GM19328 (cell line): ENCODE data around the gene PROS1.
"Not testable (repeated sequence)": the region's sequence is repeated elsewhere in the genome, so short reads cannot be mapped to it uniquely, and the experiment has no call there.

Experiments used
- ATAC-seq: cut with Tn5 transposase; IDR thresholded peaks from one replicate; pipeline ENCODE4 v1.9.1; 2021; ENCODE audit warnings: mild to moderate bottlenecking, moderate library complexity; ENCODE audit not compliant: unreplicated experiment

Gene PROS1

DNA sequence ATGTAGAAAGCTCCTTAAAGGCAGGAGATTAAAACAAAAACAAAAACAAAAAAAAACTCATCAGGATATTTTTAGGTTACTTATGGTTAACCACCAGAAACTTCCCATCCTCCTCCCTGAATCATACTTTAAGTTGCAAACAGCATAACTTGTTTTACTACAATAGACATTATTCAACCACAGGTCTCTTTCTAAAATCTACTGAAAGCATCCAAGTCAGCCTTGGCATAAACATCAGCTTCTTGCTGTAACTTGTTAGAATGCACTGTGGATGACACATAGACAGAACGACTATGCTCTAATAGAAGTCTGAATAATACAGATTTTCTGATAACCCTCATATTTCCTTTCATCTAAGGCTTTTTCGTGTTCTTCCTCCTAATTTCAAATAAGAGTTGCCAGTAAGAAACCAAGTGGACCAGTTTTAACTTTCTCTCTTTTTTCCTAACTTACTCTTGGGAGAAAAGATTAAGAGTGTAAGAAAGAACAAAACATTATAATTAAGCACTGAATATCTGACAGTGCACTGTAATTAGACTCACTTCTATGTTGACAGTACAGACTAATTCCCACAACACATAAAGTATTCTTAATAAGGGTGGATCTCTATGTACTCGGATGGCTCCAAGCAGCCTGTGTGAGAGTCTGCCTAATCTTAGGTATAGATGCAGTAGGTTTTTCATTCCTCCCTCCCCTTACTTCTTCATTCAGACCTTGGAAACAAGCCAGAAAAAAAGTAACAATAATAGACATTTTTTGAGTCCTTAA is 95.3 kb downstream of the PROS1 start:
- not testable (repeated sequence) for ATAC-seq

DNA sequence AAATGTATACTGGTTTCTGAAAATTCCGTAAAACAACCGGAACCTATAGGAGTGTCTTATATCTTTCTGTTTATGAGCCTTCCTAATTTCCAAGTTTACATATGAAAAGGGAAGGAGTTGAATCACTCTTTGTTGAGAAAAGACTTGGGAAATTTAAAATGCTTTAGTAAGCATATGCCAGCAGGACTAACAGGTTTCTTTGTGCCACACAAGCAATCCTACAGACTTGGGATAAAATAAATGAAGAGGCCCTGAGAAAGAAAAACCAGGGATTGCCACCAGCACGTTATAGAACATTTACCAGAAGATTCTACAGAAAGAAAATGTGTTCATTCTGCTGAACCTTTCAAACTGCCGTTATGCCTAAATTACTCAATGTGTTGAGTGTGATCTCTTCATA is 96.3 kb downstream of the PROS1 start:
- ATAC-seq: not testable (repeated sequence)

DNA sequence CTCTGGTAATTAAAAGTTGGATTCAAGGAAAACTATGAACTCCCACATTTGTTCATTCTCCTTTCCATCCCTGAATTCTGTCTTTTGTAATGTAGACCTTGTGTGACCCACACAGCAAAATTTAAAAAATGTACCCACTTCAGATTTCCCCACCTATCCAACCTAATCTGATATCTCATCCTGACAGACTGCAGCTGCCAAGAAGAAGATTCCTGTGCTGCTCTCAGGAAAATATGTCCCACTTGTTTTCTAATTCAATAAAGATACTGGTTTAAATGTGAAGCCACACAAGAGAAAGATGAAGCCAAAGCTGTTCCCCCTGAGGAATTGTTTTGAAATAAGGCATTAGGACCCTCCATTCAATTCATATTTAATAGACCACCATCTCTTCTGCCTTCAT is 100.3 kb downstream of the PROS1 start:
- not testable (repeated sequence) for ATAC-seq

DNA sequence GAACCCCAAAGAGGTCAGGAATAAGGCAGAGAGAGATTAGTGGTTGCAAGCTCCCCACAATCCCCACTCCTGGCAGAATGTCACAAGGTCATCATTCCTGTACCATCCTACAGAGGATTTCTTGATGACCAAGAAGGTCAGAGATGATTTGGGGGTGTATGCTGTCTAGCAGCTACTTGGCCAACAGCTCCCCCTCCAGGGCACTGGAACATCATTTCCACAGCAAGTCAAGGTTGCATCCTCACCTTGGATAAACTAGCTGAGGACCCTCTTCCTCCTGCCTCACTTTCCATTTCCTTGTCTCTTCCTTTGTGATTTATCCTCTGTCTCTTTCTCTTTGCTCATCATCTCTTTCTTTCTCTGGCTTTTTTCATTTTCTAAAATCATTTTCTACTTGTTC is 106.3 kb downstream of the PROS1 start:
- ATAC-seq: no peak

DNA sequence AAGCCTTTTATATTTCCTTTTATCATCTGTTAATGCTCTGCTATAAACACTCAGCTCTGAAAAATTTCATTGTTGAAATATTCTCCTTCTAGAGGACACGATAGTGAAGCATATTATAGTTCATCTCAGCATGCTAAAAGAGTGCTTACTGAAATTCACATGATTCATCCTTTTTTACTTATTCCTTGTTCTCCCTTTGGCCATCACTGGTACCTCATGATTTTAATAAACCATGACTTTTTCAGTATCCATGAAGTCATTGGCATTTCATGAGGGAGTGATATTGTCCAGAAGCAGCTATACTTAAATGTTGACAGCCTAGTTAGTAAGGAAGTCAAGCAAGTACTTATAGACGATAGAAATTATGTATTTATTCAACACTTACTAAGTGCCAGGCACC is 112.7 kb downstream of the PROS1 start:
- ATAC-seq: no peak

DNA sequence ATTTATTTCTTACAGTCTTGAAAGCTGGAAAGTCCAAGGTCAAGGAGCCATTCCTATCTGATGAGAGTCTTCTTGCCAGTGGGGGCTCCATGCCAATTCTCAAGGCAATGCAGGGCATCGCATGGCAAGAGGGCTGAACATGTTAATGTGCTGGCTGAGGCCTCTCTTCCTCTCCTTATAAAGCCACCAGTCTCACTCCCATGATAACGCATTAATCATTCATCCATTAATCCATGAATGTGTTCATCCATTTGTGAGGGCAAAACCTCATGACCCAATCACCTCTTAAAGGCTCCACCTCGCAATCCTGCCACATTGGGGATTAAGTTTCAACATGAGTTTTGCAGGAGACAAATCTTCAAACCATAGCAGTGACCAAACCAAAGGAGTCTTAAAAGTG is 118.3 kb downstream of the PROS1 start:
- no peak for ATAC-seq

DNA sequence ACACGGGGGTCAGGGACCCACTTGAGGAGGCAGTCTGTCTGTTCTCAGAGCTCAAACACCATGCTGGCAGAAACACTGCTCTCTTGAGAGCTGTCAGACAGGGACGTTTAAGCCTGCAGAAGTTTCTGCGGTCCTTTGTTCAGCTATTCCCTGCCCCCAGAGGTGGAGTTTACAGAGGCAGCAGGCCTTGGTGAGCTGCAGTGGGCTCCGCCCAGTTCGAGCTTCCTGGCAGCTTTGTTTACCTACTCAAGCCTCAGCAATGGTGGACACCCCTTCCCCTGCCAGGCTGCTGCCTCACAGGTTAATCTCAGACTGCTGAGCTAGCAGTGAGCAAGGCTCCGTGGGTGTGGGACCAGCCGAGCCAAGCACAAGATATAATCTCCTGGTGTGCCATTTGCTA is 121.5 kb downstream of the PROS1 start:
- ATAC-seq: not testable (repeated sequence)

DNA sequence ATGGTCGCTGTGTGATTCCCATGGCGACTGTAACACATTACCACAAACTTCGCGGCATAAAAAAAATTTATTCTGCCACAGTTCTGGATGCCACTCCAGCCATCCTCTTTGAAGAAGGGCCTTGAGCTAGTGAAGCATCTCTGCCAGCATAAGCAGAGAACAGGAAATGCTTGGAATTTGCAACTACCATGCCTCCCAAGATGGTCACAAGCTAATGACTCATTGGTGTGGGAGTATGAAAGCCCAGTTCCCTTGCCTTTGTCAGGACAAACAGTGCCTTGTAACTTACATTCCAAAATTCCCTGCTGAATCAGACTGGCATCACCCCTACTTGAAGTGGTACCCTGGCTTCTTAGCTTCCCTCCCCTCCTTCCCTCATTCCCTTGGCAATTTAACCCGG is 129.7 kb downstream of the PROS1 start:
- ATAC-seq: no peak

DNA sequence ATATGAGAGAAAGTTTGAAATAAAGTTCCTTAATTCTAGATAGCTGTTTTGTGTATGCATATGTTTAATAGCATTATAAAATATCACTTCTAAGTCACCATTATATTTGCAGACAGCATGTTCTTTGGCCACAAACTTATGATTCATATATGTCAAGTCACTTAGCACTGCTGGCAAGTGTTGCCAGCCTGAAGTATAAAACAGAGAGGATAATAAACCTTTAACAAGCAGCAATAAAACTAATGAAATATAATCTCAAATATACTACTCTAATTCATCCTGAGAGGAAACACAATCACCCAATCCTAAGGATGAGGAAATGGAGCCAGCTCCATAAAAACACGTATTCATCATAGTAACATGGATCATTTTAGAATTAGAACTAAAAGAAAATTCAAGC is 134.5 kb downstream of the PROS1 start:
- not testable (repeated sequence) for ATAC-seq
